Measurements from ENCODE around the gene ARAP3.

ARAP3 gene

GRCh38 chr5:141675672-141676071 is 6.4 kb downstream of the ARAP3 start:
- no peak overlapping the region for H2AFZ ChIP-seq (ENCODE audit: low read depth, low read length)
- H3K4me1 ChIP-seq (ENCODE audit: insufficient read depth, low read length), result peaks cover 26% of the 10 kb centered on the region

GRCh38 chr5:141674747-141675146 is 7.3 kb downstream of the ARAP3 start:
- H3K36me3 ChIP-seq (ENCODE audit: insufficient read depth, low read length), result no peaks in the 10 kb centered on the region

More at GRCh38 chr5:141675672-141676071, 6.4 kb downstream of the ARAP3 start:
- Histone ChIP-seq H3K4me3 (ENCODE audit: low read length) (no peak overlapping the region), H3K27me3 (ENCODE audit: insufficient read depth, low read length) (no peaks in the 10 kb centered on the region), H3K36me3 (ENCODE audit: insufficient read depth, low read length) (no peaks in the 10 kb centered on the region), H3K9me3 (ENCODE audit: low read length) (no peaks in the 10 kb centered on the region)

GRCh38 chr5:141672841-141673813 is 8.9 kb downstream of the ARAP3 start:
- Histone ChIP-seq H2AFZ (ENCODE audit: low read depth, low read length) (no peak overlapping the region), H3K4me1 (ENCODE audit: insufficient read depth, low read length) (peaks cover 21% of the 10 kb centered on the region), H3K4me3 (ENCODE audit: low read length) (no peak overlapping the region), H3K27me3 (ENCODE audit: insufficient read depth, low read length) (no peaks in the 10 kb centered on the region), H3K36me3 (ENCODE audit: insufficient read depth, low read length) (no peaks in the 10 kb centered on the region), H3K9me3 (ENCODE audit: low read length) (no peaks in the 10 kb centered on the region)

More at GRCh38 chr5:141674747-141675146, 7.3 kb downstream of the ARAP3 start:
- H3K27me3 ChIP-seq (ENCODE audit: insufficient read depth, low read length), result no peaks in the 10 kb centered on the region
- H2AFZ ChIP-seq (ENCODE audit: low read depth, low read length), result no peak overlapping the region
- peaks cover 21% of the 10 kb centered on the region for H3K4me1 ChIP-seq (ENCODE audit: insufficient read depth, low read length)
- H3K9me3 ChIP-seq (ENCODE audit: low read length), result no peaks in the 10 kb centered on the region
- H3K4me3 ChIP-seq (ENCODE audit: low read length), result no peak overlapping the region

- Histone ChIP-seq H3K4me1 (ENCODE audit: insufficient read depth, low read length) (peaks cover 21% of the 10 kb centered on the region), H3K4me3 (ENCODE audit: low read length) (no peak overlapping the region), H3K36me3 (ENCODE audit: insufficient read depth, low read length) (no peaks in the 10 kb centered on the region), H3K9me3 (ENCODE audit: low read length) (no peaks in the 10 kb centered on the region), H3K27me3 (ENCODE audit: insufficient read depth, low read length) (no peaks in the 10 kb centered on the region), H2AFZ (ENCODE audit: low read depth, low read length) (no peak overlapping the region)
Observed at GRCh38 chr5:141672071-141672840, 9.8 kb downstream of the ARAP3 start.

GRCh38 chr5:141669520-141669919 is 12.5 kb downstream of the ARAP3 start:
- H2AFZ ChIP-seq (ENCODE audit: low read depth, low read length), result no peak overlapping the region
- H3K4me3 ChIP-seq (ENCODE audit: low read length), result no peak overlapping the region
- peaks cover 16% of the 10 kb centered on the region for H3K4me1 ChIP-seq (ENCODE audit: insufficient read depth, low read length)
- no peaks in the 10 kb centered on the region for H3K36me3 ChIP-seq (ENCODE audit: insufficient read depth, low read length)
- no peaks in the 10 kb centered on the region for H3K27me3 ChIP-seq (ENCODE audit: insufficient read depth, low read length)
- H3K9me3 ChIP-seq (ENCODE audit: low read length), result no peaks in the 10 kb centered on the region

GRCh38 chr5:141668601-141669265 is 13.3 kb downstream of the ARAP3 start:
- H2AFZ ChIP-seq (ENCODE audit: low read depth, low read length), result no peak overlapping the region
- H3K36me3 ChIP-seq (ENCODE audit: insufficient read depth, low read length), result no peaks in the 10 kb centered on the region
- peaks cover 16% of the 10 kb centered on the region for H3K4me1 ChIP-seq (ENCODE audit: insufficient read depth, low read length)
- H3K27me3 ChIP-seq (ENCODE audit: insufficient read depth, low read length), result no peaks in the 10 kb centered on the region
- H3K4me3 ChIP-seq (ENCODE audit: low read length), result no peak overlapping the region
- H3K9me3 ChIP-seq (ENCODE audit: low read length), result no peaks in the 10 kb centered on the region

- Histone ChIP-seq H3K4me1 (ENCODE audit: insufficient read depth, low read length) (no peaks in the 10 kb centered on the region), H3K36me3 (ENCODE audit: insufficient read depth, low read length) (no peaks in the 10 kb centered on the region), H3K4me3 (ENCODE audit: low read length) (no peak overlapping the region), H2AFZ (ENCODE audit: low read depth, low read length) (no peak overlapping the region), H3K9me3 (ENCODE audit: low read length) (no peaks in the 10 kb centered on the region), H3K27me3 (ENCODE audit: insufficient read depth, low read length) (no peaks in the 10 kb centered on the region)
Observed at GRCh38 chr5:141665995-141666940, 15.8 kb downstream of the ARAP3 start.

- Histone ChIP-seq H3K9me3 (ENCODE audit: low read length) (no peaks in the 10 kb centered on the region), H3K4me1 (ENCODE audit: insufficient read depth, low read length) (no peaks in the 10 kb centered on the region), H3K27me3 (ENCODE audit: insufficient read depth, low read length) (no peaks in the 10 kb centered on the region), H3K4me3 (ENCODE audit: low read length) (no peak overlapping the region), H2AFZ (ENCODE audit: low read depth, low read length) (no peak overlapping the region), H3K36me3 (ENCODE audit: insufficient read depth, low read length) (no peaks in the 10 kb centered on the region)
Observed at GRCh38 chr5:141664733-141665461, 17.1 kb downstream of the ARAP3 start.

- no peaks in the 10 kb centered on the region for H3K27me3 ChIP-seq (ENCODE audit: insufficient read depth, low read length)
- H3K4me3 ChIP-seq (ENCODE audit: low read length), result no peak overlapping the region
- no peaks in the 10 kb centered on the region for H3K4me1 ChIP-seq (ENCODE audit: insufficient read depth, low read length)
- H2AFZ ChIP-seq (ENCODE audit: low read depth, low read length), result no peak overlapping the region
- H3K9me3 ChIP-seq (ENCODE audit: low read length), result no peaks in the 10 kb centered on the region
- H3K36me3 ChIP-seq (ENCODE audit: insufficient read depth, low read length), result no peaks in the 10 kb centered on the region
Observed at GRCh38 chr5:141663506-141663905, 18.5 kb downstream of the ARAP3 start.

- no peaks in the 10 kb centered on the region for H3K27me3 ChIP-seq (ENCODE audit: insufficient read depth, low read length)
- no peak overlapping the region for H2AFZ ChIP-seq (ENCODE audit: low read depth, low read length)
- H3K4me3 ChIP-seq (ENCODE audit: low read length), result no peak overlapping the region
- H3K9me3 ChIP-seq (ENCODE audit: low read length), result no peaks in the 10 kb centered on the region
- no peaks in the 10 kb centered on the region for H3K36me3 ChIP-seq (ENCODE audit: insufficient read depth, low read length)
- H3K4me1 ChIP-seq (ENCODE audit: insufficient read depth, low read length), result no peaks in the 10 kb centered on the region
Observed at GRCh38 chr5:141662028-141662427, 20.0 kb downstream of the ARAP3 start.

- no peaks in the 10 kb centered on the region for H3K4me1 ChIP-seq (ENCODE audit: insufficient read depth, low read length)
- no peaks in the 10 kb centered on the region for H3K9me3 ChIP-seq (ENCODE audit: low read length)
- H3K36me3 ChIP-seq (ENCODE audit: insufficient read depth, low read length), result no peaks in the 10 kb centered on the region
- no peak overlapping the region for H3K4me3 ChIP-seq (ENCODE audit: low read length)
- H3K27me3 ChIP-seq (ENCODE audit: insufficient read depth, low read length), result no peaks in the 10 kb centered on the region
- no peak overlapping the region for H2AFZ ChIP-seq (ENCODE audit: low read depth, low read length)
Observed at GRCh38 chr5:141657937-141658545, 24.0 kb downstream of the ARAP3 start.
